Embryonic facial prominence (tissue), 1 donor: ENCODE data around the gene P4HA1.

ENCODE experiments used
- DNase-seq: peaks from one replicate; pipeline ENCODE4 v3.0.0-alpha.2; 2016; ENCODE audit errors: extremely low spot score

The P4HA1 gene

GRCh38 chr10:73093922-73094850 is 2.5 kb downstream of the P4HA1 start:
- no peak for DNase-seq

- DNase-seq: no peak
Observed at GRCh38 chr10:73092830-73093229, 3.8 kb downstream of the P4HA1 start.

GRCh38 chr10:73088304-73088703 is 8.4 kb downstream of the P4HA1 start:
- no peak for DNase-seq

DNA sequence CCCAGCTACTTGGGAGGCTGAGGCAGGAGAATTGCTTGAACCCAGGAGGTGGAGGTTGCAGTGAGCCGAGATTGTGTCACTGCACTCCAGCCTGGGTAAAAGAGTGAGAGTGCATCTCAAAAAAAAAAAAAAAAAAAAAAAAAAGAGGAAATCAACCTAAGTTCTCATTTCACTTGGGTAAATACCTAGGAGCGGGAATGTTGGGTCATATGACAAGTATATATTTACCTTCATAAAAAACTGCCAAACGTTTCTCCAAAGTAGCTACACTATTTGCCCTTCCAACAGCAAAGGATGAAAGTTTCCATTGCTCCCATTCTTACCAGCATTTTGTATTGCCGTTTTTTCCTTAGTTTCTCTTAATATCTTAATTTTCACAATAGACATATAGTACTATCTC is 9.8 kb downstream of the P4HA1 start:
- DNase-seq: no peak

GRCh38 chr10:73084209-73084608 is 12.5 kb downstream of the P4HA1 start:
- no peak for DNase-seq

- no peak for DNase-seq
Observed at GRCh38 chr10:73083221-73083620, 13.4 kb downstream of the P4HA1 start.

DNA sequence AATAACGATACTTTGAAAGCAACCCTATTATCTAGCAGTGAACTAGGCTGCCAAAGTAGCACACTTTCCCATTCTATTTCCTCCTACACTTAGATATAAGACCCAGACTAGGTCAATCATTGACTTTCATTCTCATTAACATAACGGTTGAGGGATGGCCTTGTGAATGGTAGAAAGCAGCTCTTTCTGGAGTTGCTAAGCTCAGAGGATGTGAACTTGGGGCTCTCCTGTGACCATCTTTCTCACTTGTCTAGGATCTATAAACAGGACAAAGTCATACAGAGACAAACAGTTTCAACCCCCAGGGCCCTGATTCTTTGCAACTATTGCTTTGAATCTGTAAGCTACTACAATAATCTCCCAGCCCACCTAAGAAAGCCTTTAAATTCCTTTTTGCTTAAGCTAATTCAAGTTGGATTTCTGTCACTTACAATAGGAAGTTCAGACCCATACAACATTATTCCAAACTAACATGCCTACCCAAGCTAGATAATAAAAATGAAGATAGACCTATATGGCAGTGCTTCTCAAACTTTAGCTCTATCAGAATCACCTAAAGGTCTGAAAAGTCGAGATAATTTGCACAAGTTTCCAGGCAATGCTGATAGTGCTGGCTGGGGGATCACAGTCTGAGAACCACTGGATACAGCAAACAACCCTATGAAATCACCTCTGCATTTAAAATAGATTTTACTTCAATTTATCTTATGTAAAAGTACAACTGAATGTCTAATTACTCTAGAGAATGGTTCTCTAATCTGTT is 16.7 kb downstream of the P4HA1 start:
- DNase-seq: no peak

- DNase-seq: peak; percentile 45
Observed at GRCh38 chr10:73076360-73077183, 20.1 kb downstream of the P4HA1 start.

- no peak for DNase-seq
Observed at GRCh38 chr10:73075829-73076228, 20.8 kb downstream of the P4HA1 start.

- DNase-seq: no peak
Observed at GRCh38 chr10:73073627-73074026, 23.0 kb downstream of the P4HA1 start.

GRCh38 chr10:73065441-73065840 is 31.2 kb downstream of the P4HA1 start:
- DNase-seq: no peak

GRCh38 chr10:73061743-73062142 is 34.9 kb downstream of the P4HA1 start:
- DNase-seq: no peak

DNA sequence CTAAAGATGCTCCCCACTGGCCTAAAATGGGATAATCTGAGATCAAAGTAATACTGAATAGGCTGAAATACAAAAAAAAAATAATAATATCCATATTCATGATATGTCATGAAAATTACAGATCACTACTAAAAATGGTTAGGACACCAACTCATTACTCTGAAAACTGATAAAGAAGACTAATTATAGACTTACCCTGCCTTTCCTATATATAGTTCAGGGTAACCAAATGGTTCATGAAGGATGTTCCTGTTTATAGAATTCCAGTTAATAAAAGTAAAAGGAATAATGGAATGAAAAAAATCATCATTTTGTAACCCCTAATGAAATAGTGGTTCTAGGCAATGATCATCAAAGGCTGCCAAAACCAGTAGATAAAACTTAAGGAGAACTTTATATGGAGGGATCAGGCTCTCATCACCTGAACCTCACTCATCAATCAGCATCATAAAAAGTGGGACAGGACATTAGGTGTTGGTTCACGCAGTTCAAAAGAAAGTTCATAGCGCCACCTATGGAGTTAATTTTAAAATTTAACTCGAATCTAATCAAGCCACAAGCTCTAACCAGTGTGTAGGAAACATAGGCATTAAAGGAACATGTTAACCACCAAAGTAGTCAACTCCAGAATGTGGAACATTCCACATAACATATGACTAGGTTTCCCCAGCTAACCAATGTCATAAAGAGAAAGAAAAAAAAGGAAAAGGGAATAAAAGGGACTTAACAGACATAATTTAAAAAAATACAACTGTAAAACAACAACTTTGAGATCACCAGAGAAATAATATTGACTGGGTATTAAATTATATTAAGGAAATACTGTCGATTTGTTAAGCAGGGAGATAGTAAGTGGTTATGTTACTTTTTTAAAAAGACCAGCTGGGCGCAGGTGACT is 35.7 kb downstream of the P4HA1 start:
- DNase-seq: no peak

- no peak for DNase-seq
Observed at GRCh38 chr10:73060173-73060572, 36.5 kb downstream of the P4HA1 start.

DNA sequence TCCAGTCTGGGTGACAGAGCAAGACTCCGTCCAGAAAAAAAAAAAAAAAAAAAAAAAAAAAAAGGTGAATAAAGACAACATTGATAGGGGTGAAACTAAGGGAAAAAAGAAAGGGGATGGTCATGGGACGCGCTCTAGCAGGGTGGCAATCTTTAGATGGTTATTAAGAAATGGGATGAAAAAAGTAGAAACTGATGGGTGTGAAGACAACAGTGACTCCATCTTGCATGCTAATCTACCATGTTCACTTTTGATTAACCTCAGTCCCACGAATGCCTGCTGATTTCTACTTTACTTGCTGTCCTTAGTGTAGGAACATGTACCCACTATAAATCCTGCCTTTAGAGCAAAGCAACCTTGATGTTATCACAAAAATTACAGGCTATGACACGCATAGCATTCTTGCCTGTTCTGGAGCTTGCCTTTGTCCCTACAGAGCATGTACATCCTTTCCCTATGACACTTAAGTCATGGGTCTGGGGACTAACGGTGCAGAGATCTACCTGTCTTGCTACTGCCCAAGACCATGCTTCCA is 38.5 kb downstream of the P4HA1 start:
- no peak for DNase-seq

DNA sequence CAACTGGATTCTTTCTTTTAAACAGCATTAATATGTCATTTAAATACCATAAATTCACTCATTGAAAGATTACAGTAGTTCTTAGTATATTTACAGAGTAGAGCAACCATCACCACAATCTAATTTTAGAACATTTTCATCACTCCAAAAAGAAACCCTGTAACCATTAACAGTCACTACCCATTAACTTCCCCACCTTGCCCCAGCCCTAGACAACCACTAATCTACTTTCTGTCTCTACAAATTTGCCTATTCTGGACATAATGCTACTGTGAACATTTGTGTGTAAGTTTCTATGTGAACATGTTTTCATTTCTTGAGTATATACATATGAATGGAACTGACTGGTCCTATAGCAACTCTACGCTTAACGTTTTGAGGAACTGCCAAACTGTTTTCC is 42.4 kb downstream of the P4HA1 start:
- no peak for DNase-seq

GRCh38 chr10:73053275-73053674 is 43.4 kb downstream of the P4HA1 start:
- no peak for DNase-seq

- DNase-seq: no peak
Observed at GRCh38 chr10:73044378-73045285, 52.0 kb downstream of the P4HA1 start.

GRCh38 chr10:73043766-73044377 is 52.8 kb downstream of the P4HA1 start:
- no peak for DNase-seq
